Mesendoderm (in vitro differentiated cells): ENCODE results near the gene ZBTB4.

ENCODE experiments used
- DNase-seq: peaks from one replicate; pipeline ENCODE4 v3.0.0; 2013
- H2AK5ac ChIP-seq: 2 replicates; pipeline ENCODE4 v1.6.1; 2013; ENCODE audit warnings: low read length, inconsistent platforms
- H2BK120ac ChIP-seq: 2 replicates; pipeline ENCODE4 v1.6.1; 2013; ENCODE audit warnings: low read depth, mild to moderate bottlenecking, low read length, moderate library complexity, mixed read lengths
- H2BK15ac ChIP-seq: replicated peaks from 2 replicates; pipeline ENCODE4 v1.6.1; 2013; ENCODE audit warnings: low read depth, mild to moderate bottlenecking, moderate library complexity
- H2BK5ac ChIP-seq: 2 replicates; pipeline ENCODE4 v1.6.1; 2013; ENCODE audit warnings: low read length, inconsistent platforms
- H3K18ac ChIP-seq: 2 replicates; pipeline ENCODE4 v1.6.1; 2013; ENCODE audit warnings: mild to moderate bottlenecking, low read length, mixed read lengths
- H3K23ac ChIP-seq: one replicate; pipeline ENCODE4 v1.6.1; 2013; ENCODE audit warnings: low read length
- H3K27ac ChIP-seq: 2 replicates; pipeline ENCODE4 v1.5.1; 2013; ENCODE audit warnings: low read depth, mild to moderate bottlenecking, inconsistent platforms, low read length, moderate library complexity
- H3K27me3 ChIP-seq: 2 replicates; pipeline ENCODE4 v1.6.1; 2013; ENCODE audit warnings: low read length, control low read depth, mild to moderate bottlenecking, inconsistent platforms; ENCODE audit not compliant: insufficient read depth, poor library complexity
- H3K36me3 ChIP-seq: 2 replicates; pipeline ENCODE4 v1.6.1; 2013; ENCODE audit warnings: low read length, inconsistent platforms; ENCODE audit not compliant: control insufficient read depth, insufficient read depth
- H3K4ac ChIP-seq: one replicate; pipeline ENCODE4 v1.6.1; 2013; ENCODE audit warnings: low read depth, mild to moderate bottlenecking, low read length, moderate library complexity
- H3K4me1 ChIP-seq: 2 replicates; pipeline ENCODE4 v1.6.1; 2013; ENCODE audit warnings: low read depth, low read length, inconsistent platforms; ENCODE audit not compliant: control insufficient read depth
- H3K4me2 ChIP-seq: 2 replicates; pipeline ENCODE4 v1.6.1; 2013; ENCODE audit warnings: low read length
- H3K4me3 ChIP-seq: 2 replicates; pipeline ENCODE4 v1.5.1; 2013; ENCODE audit warnings: mild to moderate bottlenecking, low read length
- H3K56ac ChIP-seq: one replicate; pipeline ENCODE4 v1.6.1; 2013; ENCODE audit warnings: low read length
- H3K79me1 ChIP-seq: 2 replicates; pipeline ENCODE4 v1.6.1; 2013; ENCODE audit warnings: low read length, inconsistent platforms
- H3K79me2 ChIP-seq: 2 replicates; pipeline ENCODE4 v1.6.1; 2013; ENCODE audit warnings: mild to moderate bottlenecking, low read length; ENCODE audit not compliant: control insufficient read depth, insufficient read depth
- H3K9ac ChIP-seq: 2 replicates; pipeline ENCODE4 v1.6.1; 2013; ENCODE audit warnings: low read length, inconsistent platforms
- H4K5ac ChIP-seq: one replicate; pipeline ENCODE4 v1.6.1; 2013; ENCODE audit warnings: low read length
- H4K8ac ChIP-seq: one replicate; pipeline ENCODE4 v1.6.1; 2013; ENCODE audit warnings: low read depth, mild to moderate bottlenecking, control low read depth, low read length, moderate library complexity
- WGBS: extraction: QIAGEN DNeasy Blood & Tissue Kit; methylation state at CpG from one replicate; pipeline ENCODE4 v1.1.7; 2013; ENCODE audit warnings: low lambda C conversion rate, missing lambda C conversion rate; ENCODE audit not compliant: insufficient coverage; ENCODE audit errors: extremely low coverage; 5-methylcytosine and 5-hydroxymethylcytosine counted together

The ZBTB4 gene

GRCh38 chr17:7465597-7466275, 13.7 kb downstream of the ZBTB4 start:
- peaks cover 3% of the 10 kb centered on the region for H3K36me3 ChIP-seq
- no peak overlapping the region for H2AK5ac ChIP-seq
- WGBS, result no CpG with 5 or more reads among the region's 33 CpGs
- H3K79me2 ChIP-seq, result no peaks in the 10 kb centered on the region
- H3K4me1 ChIP-seq, result no peaks in the 10 kb centered on the region
- no peak overlapping the region for H3K56ac ChIP-seq
- no peak overlapping the region for H4K8ac ChIP-seq
- H3K9ac ChIP-seq, result no peak overlapping the region
- H3K4ac ChIP-seq, result no peak overlapping the region
- H3K79me1 ChIP-seq, result peaks cover 2% of the 10 kb centered on the region
- no peak overlapping the region for H2BK5ac ChIP-seq
- DNase-seq, result no peak
- no peak overlapping the region for H3K23ac ChIP-seq
- no peak overlapping the region for H3K4me3 ChIP-seq
- no peak overlapping the region for H3K27ac ChIP-seq
- no peak overlapping the region for H2BK120ac ChIP-seq
- H3K27me3 ChIP-seq, result no peaks in the 10 kb centered on the region
- no peak overlapping the region for H4K5ac ChIP-seq
- no peak overlapping the region for H3K18ac ChIP-seq
- H3K4me2 ChIP-seq, result no peak overlapping the region
- H2BK15ac ChIP-seq, result no peak overlapping the region

GRCh38 chr17:7464081-7464480, 15.3 kb downstream of the ZBTB4 start:
- Histone ChIP-seq H3K4me3 (no peak overlapping the region), H3K27me3 (no peaks in the 10 kb centered on the region), H3K23ac (no peak overlapping the region), H3K79me1 (peaks cover 2% of the 10 kb centered on the region), H3K56ac (no peak overlapping the region), H4K8ac (no peak overlapping the region), H2BK15ac (no peak overlapping the region), H2BK5ac (no peak overlapping the region), H3K27ac (no peak overlapping the region), H3K36me3 (peaks cover 3% of the 10 kb centered on the region), H2BK120ac (no peak overlapping the region), H3K4me1 (no peaks in the 10 kb centered on the region), H3K79me2 (no peaks in the 10 kb centered on the region), H2AK5ac (no peak overlapping the region), H3K4me2 (no peak overlapping the region), H4K5ac (no peak overlapping the region), H3K4ac (no peak overlapping the region), H3K9ac (no peak overlapping the region), H3K18ac (no peak overlapping the region)
- no CpG with 5 or more reads among the region's 9 CpGs for WGBS
- DNase-seq, result no peak

GRCh38 chr17:7463372-7463846, 16.0 kb downstream of the ZBTB4 start:
- Histone ChIP-seq H3K27ac (no peak overlapping the region), H3K36me3 (peaks cover 1% of the 10 kb centered on the region)

GRCh38 chr17:7462474-7463371, 16.7 kb downstream of the ZBTB4 start:
- no peak overlapping the region for H2BK5ac ChIP-seq
- H3K27ac ChIP-seq, result no peak overlapping the region
- no peaks in the 10 kb centered on the region for H3K27me3 ChIP-seq
- no peak overlapping the region for H3K23ac ChIP-seq
- no peak overlapping the region for H3K4ac ChIP-seq
- no peak overlapping the region for H3K18ac ChIP-seq
- H3K36me3 ChIP-seq, result peaks cover 1% of the 10 kb centered on the region
- H4K8ac ChIP-seq, result no peak overlapping the region
- no peak overlapping the region for H2BK120ac ChIP-seq
- no peaks in the 10 kb centered on the region for H3K79me2 ChIP-seq
- no peak overlapping the region for H3K4me3 ChIP-seq
- no peak overlapping the region for H2BK15ac ChIP-seq
- no peak for DNase-seq
- H2AK5ac ChIP-seq, result no peak overlapping the region
- no peak overlapping the region for H3K56ac ChIP-seq
- WGBS, result no CpG with 5 or more reads among the region's 44 CpGs
- no peak overlapping the region for H3K4me2 ChIP-seq
- no peak overlapping the region for H4K5ac ChIP-seq
- H3K4me1 ChIP-seq, result no peaks in the 10 kb centered on the region
- H3K9ac ChIP-seq, result no peak overlapping the region
- H3K79me1 ChIP-seq, result no peaks in the 10 kb centered on the region

More at GRCh38 chr17:7463372-7463846, 16.0 kb downstream of the ZBTB4 start:
- H4K8ac ChIP-seq, result no peak overlapping the region
- H3K4me1 ChIP-seq, result no peaks in the 10 kb centered on the region
- no peaks in the 10 kb centered on the region for H3K27me3 ChIP-seq
- DNase-seq, result no peak
- no peak overlapping the region for H2AK5ac ChIP-seq
- H3K23ac ChIP-seq, result no peak overlapping the region
- H3K79me2 ChIP-seq, result no peaks in the 10 kb centered on the region
- no peak overlapping the region for H3K18ac ChIP-seq
- no peak overlapping the region for H3K4ac ChIP-seq
- H3K9ac ChIP-seq, result no peak overlapping the region
- no CpG with 5 or more reads among the region's 14 CpGs for WGBS
- H2BK5ac ChIP-seq, result no peak overlapping the region
- H2BK15ac ChIP-seq, result no peak overlapping the region
- no peak overlapping the region for H4K5ac ChIP-seq
- no peaks in the 10 kb centered on the region for H3K79me1 ChIP-seq
- H2BK120ac ChIP-seq, result no peak overlapping the region
- no peak overlapping the region for H3K4me3 ChIP-seq
- no peak overlapping the region for H3K56ac ChIP-seq
- H3K4me2 ChIP-seq, result no peak overlapping the region

- Histone ChIP-seq H3K27ac (no peak overlapping the region), H3K9ac (no peak overlapping the region), H3K27me3 (no peaks in the 10 kb centered on the region), H4K8ac (no peak overlapping the region), H3K4me1 (no peaks in the 10 kb centered on the region), H2BK15ac (no peak overlapping the region), H3K56ac (no peak overlapping the region), H3K79me2 (no peaks in the 10 kb centered on the region), H4K5ac (peak overlapping the region; percentile 56), H3K18ac (no peak overlapping the region), H2BK5ac (no peak overlapping the region), H3K4ac (no peak overlapping the region), H2BK120ac (no peak overlapping the region), H3K36me3 (no peaks in the 10 kb centered on the region), H2AK5ac (no peak overlapping the region), H3K23ac (peak overlapping the region; percentile 24), H3K4me2 (no peak overlapping the region), H3K4me3 (no peak overlapping the region), H3K79me1 (no peaks in the 10 kb centered on the region)
- peak; percentile 65 for DNase-seq
- WGBS, result no CpG with 5 or more reads among the region's 7 CpGs
These were observed 18.4 kb downstream of the ZBTB4 start for GRCh38 chr17:7460850-7461660.
